Measurements from ENCODE around the gene ZNF780B. TPM values are rescaled to one million over a fixed set of nuclear protein-coding genes. Genes with fewer than 3 reads are reported as not detected.
A peak's percentile ranks its signal among the peaks of the same experiment; 100 is the strongest.

The ZNF780B gene
- total RNA-seq, 2 experiments from 2014 or later, result 11.8 to 12.0 TPM

DNA sequence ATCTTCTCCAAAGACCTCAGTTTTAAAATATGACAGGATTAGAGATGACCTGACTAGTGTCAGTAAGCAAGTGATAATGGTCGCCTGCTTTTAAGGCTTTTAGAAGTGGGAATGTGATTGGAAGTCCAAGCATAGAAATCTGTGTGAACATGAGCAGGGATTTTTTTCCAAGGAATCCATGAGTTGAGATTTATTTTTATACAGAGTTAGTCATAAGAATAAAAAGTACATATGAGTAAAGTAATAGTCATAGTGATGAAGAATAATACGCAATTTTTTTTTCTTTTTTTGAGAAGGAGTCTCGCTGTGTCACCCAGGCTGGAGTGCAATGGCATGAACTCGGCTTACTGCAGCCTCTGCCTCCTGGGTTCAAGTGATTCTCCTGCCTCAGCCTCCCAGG is 57.5 kb downstream of the ZNF780B start:
- Histone ChIP-seq H3K27ac (ENCODE audit: low read depth in 1 of 2, low read length in 2 of 2) (no peak overlapping the region), H3K36me3 (ENCODE audit: insufficient read depth, low read length) (no peaks in the 10 kb centered on the region), H3K9me3 (ENCODE audit: control insufficient read depth in 1 of 2, insufficient read depth in 1 of 2, low read length in 2 of 2) (peaks cover 6 to 7% of the 10 kb centered on the region in 2 experiments), H3K27me3 (ENCODE audit: control insufficient read depth in 1 of 2, insufficient read depth in 2 of 2, low read length in 2 of 2) (no peaks in the 10 kb centered on the region), H3K4me1 (ENCODE audit: insufficient read depth, low read length) (peaks cover 24% of the 10 kb centered on the region), H3K4me3 (ENCODE audit: low read length) (no peak overlapping the region)
- Mint-ChIP-seq H3K27me3 (no peaks in the 10 kb centered on the region), H3K4me1 (ENCODE audit: low read depth) (peaks cover 37% of the 10 kb centered on the region), H3K4me3 (peak overlapping the region; percentile 96), H3K27ac (peak overlapping the region; percentile 84), H3K9me3 (peaks cover 2% of the 10 kb centered on the region), H3K36me3 (ENCODE audit: low read depth) (peaks cover 26% of the 10 kb centered on the region)
- ATAC-seq (ENCODE audit: poor library complexity), result no peak
- ChIA-PET POLR2A (no interaction called here), CTCF (no interaction called here)
- intact Hi-C loops (cut with DNase I, micrococcal nuclease), result loop anchor here (5.0 to 10.0 kb wide), 5 partner anchors 56 to 196 kb away; partner anchors contain the start of genes ZNF780B (in 2 of the 2), MAP3K10 (in 1 of the 2) and ZNF780A (in 1 of the 2)
- TF ChIP-seq, protein P1, sequence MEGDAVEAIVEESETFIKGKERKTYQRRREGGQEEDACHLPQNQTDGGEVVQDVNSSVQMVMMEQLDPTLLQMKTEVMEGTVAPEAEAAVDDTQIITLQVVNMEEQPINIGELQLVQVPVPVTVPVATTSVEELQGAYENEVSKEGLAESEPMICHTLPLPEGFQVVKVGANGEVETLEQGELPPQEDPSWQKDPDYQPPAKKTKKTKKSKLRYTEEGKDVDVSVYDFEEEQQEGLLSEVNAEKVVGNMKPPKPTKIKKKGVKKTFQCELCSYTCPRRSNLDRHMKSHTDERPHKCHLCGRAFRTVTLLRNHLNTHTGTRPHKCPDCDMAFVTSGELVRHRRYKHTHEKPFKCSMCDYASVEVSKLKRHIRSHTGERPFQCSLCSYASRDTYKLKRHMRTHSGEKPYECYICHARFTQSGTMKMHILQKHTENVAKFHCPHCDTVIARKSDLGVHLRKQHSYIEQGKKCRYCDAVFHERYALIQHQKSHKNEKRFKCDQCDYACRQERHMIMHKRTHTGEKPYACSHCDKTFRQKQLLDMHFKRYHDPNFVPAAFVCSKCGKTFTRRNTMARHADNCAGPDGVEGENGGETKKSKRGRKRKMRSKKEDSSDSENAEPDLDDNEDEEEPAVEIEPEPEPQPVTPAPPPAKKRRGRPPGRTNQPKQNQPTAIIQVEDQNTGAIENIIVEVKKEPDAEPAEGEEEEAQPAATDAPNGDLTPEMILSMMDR (IDR thresholded peaks at IDR 0.05), result no peak
- no peak for DNase-seq

DNA sequence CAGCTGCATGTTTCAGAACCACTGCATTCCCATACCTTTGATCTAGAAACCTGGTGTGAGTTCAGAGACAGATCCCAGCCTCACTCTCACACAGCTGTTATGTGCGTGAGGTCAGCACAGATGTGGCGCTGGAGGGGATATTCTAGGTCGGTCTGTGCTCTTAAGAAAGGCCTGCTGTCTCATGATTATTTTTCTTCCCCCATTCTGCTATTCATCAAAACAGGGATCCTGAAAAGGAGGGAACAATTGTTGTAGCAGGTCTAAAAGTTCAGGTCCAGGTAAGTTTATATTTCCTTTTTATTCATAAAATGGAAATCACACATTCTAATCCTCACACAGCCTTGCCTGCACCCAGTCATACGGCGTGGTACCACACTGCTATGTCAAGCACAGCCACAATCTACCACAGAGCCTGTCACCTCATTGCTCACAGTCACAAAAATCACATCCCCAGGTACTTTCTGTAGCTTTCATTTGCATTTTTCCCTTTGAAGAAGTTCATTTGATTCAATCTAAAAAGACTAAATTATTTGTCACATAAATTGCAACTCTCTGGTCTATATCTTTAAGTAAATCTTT is 58.3 kb downstream of the ZNF780B start:
- CTCF ChIA-PET, result interaction anchor here (2.9 kb wide), 1 partner anchor 27 kb away, joined by 13 read pairs; the partner anchor contains the start of gene PSMC4
- peaks cover 8 to 12% of the 10 kb centered on the region in 2 experiments for H3K9me3 ChIP-seq (ENCODE audit: control insufficient read depth in 1 of 2, insufficient read depth in 1 of 2, low read length in 2 of 2)
- H3K36me3 ChIP-seq (ENCODE audit: insufficient read depth, low read length), result no peaks in the 10 kb centered on the region
- Mint-ChIP-seq H3K4me1 (ENCODE audit: low read depth) (peaks cover 45% of the 10 kb centered on the region), H3K4me3 (peak overlapping the region; percentile 96), H3K36me3 (ENCODE audit: low read depth) (peaks cover 29% of the 10 kb centered on the region), H3K27ac (peak overlapping the region; percentile 84), H3K9me3 (peaks cover 6% of the 10 kb centered on the region), H3K27me3 (no peaks in the 10 kb centered on the region)
- POLR2A ChIA-PET, result interaction anchor here (0.9 to 2.6 kb wide), 4 partner anchors 9 to 93 kb away, joined by 3 to 53 read pairs (median 9); partner anchors contain the start of genes PSMC4 and ZNF780A
- ATAC-seq (ENCODE audit: poor library complexity) (peak; percentile 25), DNase-seq (peak in 3 of 14 experiments; percentile 19 to 36 (median 32))
- TF ChIP-seq, protein P1 (IDR thresholded peaks at IDR 0.05), result no peak
- peaks cover 24% of the 10 kb centered on the region for H3K4me1 ChIP-seq (ENCODE audit: insufficient read depth, low read length)
- H3K27me3 ChIP-seq (ENCODE audit: control insufficient read depth in 1 of 2, insufficient read depth in 2 of 2, low read length in 2 of 2), result no peaks in the 10 kb centered on the region
- intact Hi-C loops (cut with DNase I, micrococcal nuclease), result loop anchor here (5.0 to 10.0 kb wide), 5 partner anchors 57 to 197 kb away; partner anchors contain the start of genes ZNF780B (in 2 of the 2), MAP3K10 (in 1 of the 2) and ZNF780A (in 1 of the 2)
- H3K27ac ChIP-seq (ENCODE audit: low read depth in 1 of 2, low read length in 2 of 2), result peak overlapping the region; percentile 84 to 85
- H3K4me3 ChIP-seq (ENCODE audit: low read length), result peak overlapping the region; percentile 71

DNA sequence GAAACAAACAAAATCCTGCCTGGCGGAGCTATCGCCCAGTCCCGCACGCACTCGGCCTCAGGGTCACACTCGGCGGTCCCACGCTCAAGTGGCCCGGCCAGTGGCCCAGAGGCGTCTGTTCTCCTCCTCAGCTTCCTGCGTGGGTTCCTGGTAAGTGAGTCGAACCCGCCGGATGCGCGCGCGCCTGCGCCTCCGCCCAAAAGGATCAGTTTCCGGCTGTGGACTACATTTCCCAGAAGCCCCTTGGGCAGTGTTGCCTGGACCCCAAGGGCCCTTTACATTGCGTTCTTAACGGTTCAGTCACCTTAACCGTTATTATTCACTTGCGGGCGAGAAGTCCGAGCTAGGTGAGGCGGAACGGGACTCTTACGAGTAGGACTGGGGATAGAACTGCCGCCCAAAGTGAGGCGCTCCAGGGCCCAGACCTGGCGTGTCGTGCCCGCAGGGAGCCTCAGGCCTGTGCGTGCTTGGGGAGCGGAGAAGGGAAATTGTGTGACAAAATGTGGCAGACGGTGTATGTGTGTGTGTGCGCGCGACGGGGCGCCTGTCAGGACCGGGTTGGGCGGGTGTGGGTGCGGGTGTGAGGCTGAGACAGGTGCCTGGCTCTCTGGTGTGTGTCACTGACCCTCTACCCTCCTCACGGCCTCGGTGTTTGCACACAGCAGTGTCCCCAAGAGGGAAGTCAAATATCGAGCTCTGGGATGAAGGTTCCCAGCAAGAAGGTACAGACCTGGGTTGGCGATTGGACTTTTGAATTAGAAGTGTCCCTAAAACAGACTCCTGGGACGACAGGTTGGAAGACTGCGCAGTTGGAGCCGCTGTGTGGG is 59.0 kb downstream of the ZNF780B start, which contains the start of gene ZNF546:
Gene ZNF546, plus strand, starts transcription at position 250 of the 827 bp plus-strand sequence. CDS start 1,267 bp downstream, outside the sequence.
- peaks cover 28% of the 10 kb centered on the region for H3K36me3 Mint-ChIP-seq (ENCODE audit: low read depth)
- H3K4me1 Mint-ChIP-seq (ENCODE audit: low read depth), result peaks cover 52% of the 10 kb centered on the region
- peak within 1 kb of the TSS; percentile 84 for H3K27ac Mint-ChIP-seq

More for the DNA sequence above, 59.0 kb downstream of the ZNF780B start, which contains the start of gene ZNF546:
- CTCF ChIA-PET, result interaction anchor here (1.1 to 2.9 kb wide), 2 partner anchors 26 to 93 kb away, joined by 3 to 13 read pairs; partner anchors contain the start of gene PSMC4
- intact Hi-C loops (cut with DNase I, micrococcal nuclease), result loop anchor here (1.0 to 10.0 kb wide), 6 partner anchors 26 to 198 kb away; partner anchors contain the start of genes PSMC4 (in 2 of the 2), ZNF780B (in 2 of the 2), MAP3K10 (in 1 of the 2) and ZNF780A (in 1 of the 2)
- H3K27ac ChIP-seq (ENCODE audit: low read depth in 1 of 2, low read length in 2 of 2), result peak within 1 kb of the TSS; percentile 84 to 85
- H3K9me3 Mint-ChIP-seq, result peaks cover 6% of the 10 kb centered on the region
- no peaks in the 10 kb centered on the region for H3K27me3 ChIP-seq (ENCODE audit: control insufficient read depth in 1 of 2, insufficient read depth in 2 of 2, low read length in 2 of 2)
- peaks cover 8 to 12% of the 10 kb centered on the region in 2 experiments for H3K9me3 ChIP-seq (ENCODE audit: control insufficient read depth in 1 of 2, insufficient read depth in 1 of 2, low read length in 2 of 2)
- peak; percentile 92 for ATAC-seq (ENCODE audit: poor library complexity)
- peak within 1 kb of the TSS; percentile 96 for H3K4me3 Mint-ChIP-seq
- no peaks in the 10 kb centered on the region for H3K27me3 Mint-ChIP-seq
- TF ChIP-seq, protein P1 (IDR thresholded peaks at IDR 0.05), result no peak
- POLR2A ChIA-PET, result interaction anchor here (0.6 to 2.6 kb wide), 13 partner anchors 9 to 1778 kb away, joined by 3 to 53 read pairs (median 4); partner anchors contain the start of genes C19orf47, PSMC4 and ZNF780A
- H3K36me3 ChIP-seq (ENCODE audit: insufficient read depth, low read length), result no peaks in the 10 kb centered on the region
- DNase-seq, result peak; percentile 81 to 96 (median 86)
- H3K4me1 ChIP-seq (ENCODE audit: insufficient read depth, low read length), result peaks cover 24% of the 10 kb centered on the region
- H3K4me3 ChIP-seq (ENCODE audit: low read length), result peak within 1 kb of the TSS; percentile 71

All from CD4-positive, alpha-beta T cell (primary cell).